HG02852 (cell line): ENCODE data around the gene KRTAP9-7.

Experiments
- ATAC-seq: cut with Tn5 transposase; IDR thresholded peaks from one replicate; pipeline ENCODE4 v1.9.1; 2021; ENCODE audit warnings: mild to moderate bottlenecking, moderate library complexity; ENCODE audit not compliant: unreplicated experiment

The KRTAP9-7 gene

GRCh38 chr17:41318231-41318630 lies 42.7 kb downstream of the KRTAP9-7 start:
- no peak for ATAC-seq

GRCh38 chr17:41322094-41322902 lies 46.8 kb downstream of the KRTAP9-7 start:
- no peak for ATAC-seq

DNA sequence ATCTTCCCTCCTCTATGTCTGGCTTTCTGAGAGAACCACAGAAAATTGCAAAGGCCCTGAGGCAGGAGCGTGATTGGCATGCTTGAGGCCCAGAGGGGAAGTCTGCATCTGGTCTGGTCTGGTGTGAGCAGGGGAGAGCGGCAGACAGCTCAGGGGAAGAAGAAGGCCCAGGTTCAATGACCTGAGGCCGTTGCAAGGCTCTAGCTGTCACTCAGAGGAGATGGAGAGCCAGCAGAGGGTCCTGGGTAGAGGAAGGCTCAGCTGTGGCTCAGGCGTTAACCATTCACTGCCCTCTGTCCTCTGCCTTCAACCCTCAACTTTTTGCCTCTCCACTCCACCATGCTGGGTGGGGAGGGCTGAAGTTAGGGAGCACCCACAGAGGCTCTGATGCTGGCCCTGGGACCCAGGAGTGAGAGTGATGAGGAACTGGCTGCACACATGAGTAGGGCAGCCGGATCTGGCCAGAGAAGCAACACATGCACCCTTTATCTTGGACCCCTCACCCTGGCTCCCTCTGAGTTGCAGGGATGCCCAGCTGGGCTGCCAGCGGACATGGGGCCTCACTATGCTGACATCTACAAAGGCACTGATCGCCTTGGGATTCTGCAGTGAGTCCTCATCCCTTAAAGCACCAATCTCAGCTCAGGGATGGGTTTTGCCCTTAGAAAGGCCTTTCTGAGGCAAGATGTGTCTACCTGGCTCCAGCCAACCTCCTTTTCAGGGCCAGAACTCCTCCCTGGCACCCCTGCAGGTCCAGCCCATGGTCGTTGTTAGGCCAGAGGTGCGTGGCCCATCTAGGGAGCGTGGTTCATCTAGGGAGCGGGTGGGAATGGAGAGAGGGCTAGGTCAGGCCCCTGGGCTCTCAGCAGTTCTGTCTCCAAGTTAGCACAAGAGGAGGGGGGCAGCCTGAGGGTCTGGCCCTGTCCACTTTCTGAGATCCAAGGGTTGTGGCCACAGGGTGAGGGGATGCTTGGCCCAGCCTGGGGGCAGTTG lies 47.7 kb downstream of the KRTAP9-7 start:
- ATAC-seq = no peak

DNA sequence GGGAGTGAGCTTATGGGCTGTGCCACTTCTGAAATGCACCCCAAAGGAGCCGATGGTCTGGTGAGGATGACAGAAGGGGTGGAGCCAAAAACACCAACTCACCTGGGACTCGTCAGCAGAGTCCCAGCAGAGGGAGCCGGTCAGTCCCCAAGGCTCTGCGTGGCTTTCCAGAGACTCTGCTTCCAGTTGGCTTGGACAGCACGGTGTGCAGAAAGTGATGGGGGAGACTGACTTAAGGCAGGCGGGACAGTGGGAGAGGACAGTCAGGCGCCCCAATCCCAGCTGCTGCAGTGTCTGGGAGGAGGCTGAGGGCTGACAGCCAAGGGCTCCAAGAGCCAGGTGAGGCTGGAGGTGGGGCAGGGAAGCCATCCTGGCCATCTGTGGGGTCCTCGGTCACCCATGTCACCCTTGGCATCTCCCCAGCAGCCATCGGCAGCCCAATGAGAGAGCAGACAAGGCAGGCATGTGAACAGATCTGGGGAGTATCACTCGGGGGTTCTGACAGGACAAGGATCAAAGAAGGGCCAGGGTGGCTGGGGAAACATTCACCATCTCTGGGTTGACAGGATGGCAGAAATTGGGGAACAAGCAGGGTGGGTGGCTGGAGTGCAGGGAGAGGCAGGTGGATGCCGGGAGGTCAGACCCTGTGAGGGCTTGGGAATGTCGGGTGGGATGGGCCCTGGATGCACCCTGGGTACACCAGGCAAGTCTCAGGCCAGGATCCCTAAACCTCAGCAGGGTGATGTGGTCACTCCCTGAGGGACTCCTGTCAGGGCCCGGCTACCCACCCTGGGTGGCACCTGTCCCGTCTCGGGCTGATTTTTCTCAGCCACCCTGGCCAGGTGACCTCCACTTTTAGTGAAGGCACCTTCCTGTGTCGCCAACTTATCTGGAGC lies 48.9 kb downstream of the KRTAP9-7 start:
- no peak for ATAC-seq

DNA sequence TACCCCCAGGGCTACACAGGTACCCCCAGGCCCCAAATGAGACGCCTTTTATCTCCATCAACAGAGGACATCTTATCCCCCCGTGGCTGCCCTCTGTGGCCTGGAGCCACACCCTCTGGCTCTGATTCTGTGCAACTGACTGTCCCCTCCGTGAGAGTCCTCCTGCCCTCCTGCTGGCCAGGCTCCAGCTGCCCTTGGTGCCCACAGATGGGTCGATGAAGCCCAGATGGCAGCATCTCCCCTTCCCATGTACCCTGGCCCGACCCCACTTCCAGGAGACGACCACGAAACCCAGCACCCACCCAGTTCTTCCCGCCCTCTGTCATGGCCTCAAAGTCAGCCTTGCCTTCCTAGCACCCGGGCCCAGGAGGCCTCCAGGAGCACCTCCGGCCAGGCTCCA lies 49.6 kb downstream of the KRTAP9-7 start:
- ATAC-seq = no peak

- ATAC-seq = no peak
These were observed 50.1 kb downstream of the KRTAP9-7 start for GRCh38 chr17:41325611-41326010.
